Activated CD8-positive, alpha-beta memory T cell treated with anti-CD3 and anti-CD28 coated beads for 4 hours (primary cell): ENCODE results near the gene TENT4B.
"Not testable (repeated sequence)": the region's sequence is repeated elsewhere in the genome, so short reads cannot be mapped to it uniquely, and the experiment has no call there.

Experiments
- DNase-seq, 2 donors: peaks; one replicate each; pipeline ENCODE4 v3.0.0-alpha.2; 2020; ENCODE audit warnings: low read depth in 2 of 2

TENT4B gene

GRCh38 chr16:50152807-50153595, at the start of gene TENT4B:
TSS of gene TENT4B (plus strand) at chr16:50153306. CDS start at chr16:50153622, 316 bp downstream.
- DNase-seq: peak; percentile 67 to 71

- DNase-seq: no peak
Measured at GRCh38 chr16:50103764-50104163, 49.3 kb upstream of the TENT4B start.

GRCh38 chr16:50114357-50115129, 38.6 kb upstream of the TENT4B start:
- no peak for DNase-seq

- DNase-seq: no peak
Measured at GRCh38 chr16:50120711-50121110, 32.4 kb upstream of the TENT4B start.

- no peak for DNase-seq
Measured at GRCh38 chr16:50121278-50121677, 31.8 kb upstream of the TENT4B start.

GRCh38 chr16:50121721-50122445, 31.2 kb upstream of the TENT4B start:
- DNase-seq: no peak

- DNase-seq: no peak
Measured at GRCh38 chr16:50123417-50123816, 29.7 kb upstream of the TENT4B start.

GRCh38 chr16:50124769-50125168, 28.3 kb upstream of the TENT4B start:
- no peak for DNase-seq

GRCh38 chr16:50126183-50126582, 26.9 kb upstream of the TENT4B start:
- no peak for DNase-seq

- DNase-seq: not testable (repeated sequence)
Measured at GRCh38 chr16:50132571-50132970, 20.5 kb upstream of the TENT4B start.

- DNase-seq: no peak
Measured at GRCh38 chr16:50133214-50133613, 19.9 kb upstream of the TENT4B start.

- no peak for DNase-seq
Measured at GRCh38 chr16:50136399-50136798, 16.7 kb upstream of the TENT4B start.

- DNase-seq: no peak
Measured at GRCh38 chr16:50137268-50137667, 15.8 kb upstream of the TENT4B start.

- no peak for DNase-seq
Measured at GRCh38 chr16:50139580-50139979, 13.5 kb upstream of the TENT4B start.

- no peak for DNase-seq
Measured at GRCh38 chr16:50144211-50144610, 8.9 kb upstream of the TENT4B start.

- DNase-seq: no peak
Measured at GRCh38 chr16:50146479-50147435, 6.3 kb upstream of the TENT4B start.

- DNase-seq: no peak
Measured at GRCh38 chr16:50151322-50151721, 1.8 kb upstream of the TENT4B start.

- DNase-seq: no peak
Measured at GRCh38 chr16:50151756-50152155, 1.4 kb upstream of the TENT4B start.

GRCh38 chr16:50152351-50152806, 727 bp upstream of the TENT4B start:
- peak in 1 of 2 donors; percentile 43 for DNase-seq

GRCh38 chr16:50153596-50154419, 702 bp downstream of the TENT4B start:
- no peak for DNase-seq
